Measurements from ENCODE around the gene OR6C76. TPM values are rescaled to one million over a fixed set of nuclear protein-coding genes. Genes with fewer than 3 reads are reported as not detected.

OR6C76 gene
- total RNA-seq (not detected in 2 replicates), polyA plus RNA-seq (not detected in 2 replicates)

DNA sequence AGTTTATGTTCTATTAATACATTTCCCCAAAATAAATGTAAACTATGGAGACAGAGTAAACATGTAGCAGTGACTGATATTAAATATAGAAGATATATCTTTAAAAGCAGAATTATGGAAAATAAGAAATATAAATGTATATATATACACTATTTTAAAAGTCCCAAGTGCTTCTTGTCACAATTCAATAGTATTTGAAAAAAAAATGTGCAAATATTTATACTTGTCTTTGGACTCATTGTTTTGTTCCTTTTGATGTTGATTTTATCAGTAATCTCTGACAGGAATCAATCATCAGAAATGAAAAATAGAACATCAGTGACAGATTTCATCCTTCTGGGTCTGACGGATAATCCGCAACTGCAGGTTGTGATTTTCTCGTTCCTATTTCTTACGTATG, at the start of gene OR6C76:
OR6C76 (plus strand) TSS at position 301 of the 400 bp plus-strand sequence; CDS start at position 301, 0 bp downstream.
- TF ChIP-seq, protein P1, sequence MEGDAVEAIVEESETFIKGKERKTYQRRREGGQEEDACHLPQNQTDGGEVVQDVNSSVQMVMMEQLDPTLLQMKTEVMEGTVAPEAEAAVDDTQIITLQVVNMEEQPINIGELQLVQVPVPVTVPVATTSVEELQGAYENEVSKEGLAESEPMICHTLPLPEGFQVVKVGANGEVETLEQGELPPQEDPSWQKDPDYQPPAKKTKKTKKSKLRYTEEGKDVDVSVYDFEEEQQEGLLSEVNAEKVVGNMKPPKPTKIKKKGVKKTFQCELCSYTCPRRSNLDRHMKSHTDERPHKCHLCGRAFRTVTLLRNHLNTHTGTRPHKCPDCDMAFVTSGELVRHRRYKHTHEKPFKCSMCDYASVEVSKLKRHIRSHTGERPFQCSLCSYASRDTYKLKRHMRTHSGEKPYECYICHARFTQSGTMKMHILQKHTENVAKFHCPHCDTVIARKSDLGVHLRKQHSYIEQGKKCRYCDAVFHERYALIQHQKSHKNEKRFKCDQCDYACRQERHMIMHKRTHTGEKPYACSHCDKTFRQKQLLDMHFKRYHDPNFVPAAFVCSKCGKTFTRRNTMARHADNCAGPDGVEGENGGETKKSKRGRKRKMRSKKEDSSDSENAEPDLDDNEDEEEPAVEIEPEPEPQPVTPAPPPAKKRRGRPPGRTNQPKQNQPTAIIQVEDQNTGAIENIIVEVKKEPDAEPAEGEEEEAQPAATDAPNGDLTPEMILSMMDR (IDR thresholded peaks at IDR 0.05; ENCODE audit: low read depth, low read length), result no peak
- Histone ChIP-seq H3K4me1 (ENCODE audit: low read depth) (no peaks in the 10 kb centered on the region), H3K36me3 (no peaks in the 10 kb centered on the region), H3K27me3 (no peaks in the 10 kb centered on the region), H3K27ac (no peak within 1 kb of the TSS), H3K9me3 (ENCODE audit: low read depth) (no peaks in the 10 kb centered on the region), H3K4me3 (no peak within 1 kb of the TSS)
- no peak for DNase-seq (ENCODE audit: low read depth in 1 of 2, low spot score in 1 of 2)

- H3K36me3 ChIP-seq, result no peaks in the 10 kb centered on the region
- H3K27ac ChIP-seq, result no peak overlapping the region
- no peak overlapping the region for H3K4me3 ChIP-seq
- no peaks in the 10 kb centered on the region for H3K9me3 ChIP-seq (ENCODE audit: low read depth)
- TF ChIP-seq, protein P1 (IDR thresholded peaks at IDR 0.05; ENCODE audit: low read depth, low read length), result no peak
- H3K4me1 ChIP-seq (ENCODE audit: low read depth), result no peaks in the 10 kb centered on the region
- no peak for DNase-seq (ENCODE audit: low read depth in 1 of 2, low spot score in 1 of 2)
- no peaks in the 10 kb centered on the region for H3K27me3 ChIP-seq
Observed at GRCh38 chr12:55385891-55386290, 40.2 kb upstream of the OR6C76 start.

- DNase-seq (ENCODE audit: low read depth in 1 of 2, low spot score in 1 of 2), result no peak
- Histone ChIP-seq H3K27me3 (no peaks in the 10 kb centered on the region), H3K36me3 (no peaks in the 10 kb centered on the region), H3K4me1 (ENCODE audit: low read depth) (no peaks in the 10 kb centered on the region), H3K27ac (no peak overlapping the region), H3K9me3 (ENCODE audit: low read depth) (no peaks in the 10 kb centered on the region), H3K4me3 (no peak overlapping the region)
- TF ChIP-seq, protein P1 (IDR thresholded peaks at IDR 0.05; ENCODE audit: low read depth, low read length), result no peak
Observed at GRCh38 chr12:55392032-55392795, 33.8 kb upstream of the OR6C76 start.

GRCh38 chr12:55396326-55396725, 29.7 kb upstream of the OR6C76 start:
- no peaks in the 10 kb centered on the region for H3K36me3 ChIP-seq
- no peak for DNase-seq (ENCODE audit: low read depth in 1 of 2, low spot score in 1 of 2)
- no peak overlapping the region for H3K27ac ChIP-seq
- no peaks in the 10 kb centered on the region for H3K4me1 ChIP-seq (ENCODE audit: low read depth)
- TF ChIP-seq, protein P1 (IDR thresholded peaks at IDR 0.05; ENCODE audit: low read depth, low read length), result no peak
- H3K27me3 ChIP-seq, result no peaks in the 10 kb centered on the region
- no peak overlapping the region for H3K4me3 ChIP-seq
- no peaks in the 10 kb centered on the region for H3K9me3 ChIP-seq (ENCODE audit: low read depth)

DNA sequence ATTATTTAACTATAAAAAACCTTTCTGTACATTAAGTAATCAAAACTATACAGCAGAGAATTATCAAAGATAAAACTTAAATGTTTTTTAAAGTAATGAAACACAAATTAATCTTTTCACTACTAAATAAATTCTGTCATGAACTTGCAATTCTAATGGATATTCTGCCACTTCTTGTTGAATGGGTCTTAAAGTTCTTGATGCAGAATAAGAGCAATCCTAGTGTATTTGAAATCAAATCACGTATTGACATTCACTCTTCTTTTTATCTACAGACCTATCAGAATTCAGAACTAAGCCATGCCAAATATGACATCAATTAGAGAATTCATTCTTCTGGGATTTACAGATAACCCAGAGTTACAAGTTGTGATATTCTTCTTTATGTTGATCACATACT, 25.8 kb upstream of the OR6C76 start, which contains the start of gene OR6C65:
OR6C65 (plus strand) TSS at position 301 of the 400 bp plus-strand sequence; CDS start at position 301, 0 bp downstream.
- no peaks in the 10 kb centered on the region for H3K36me3 ChIP-seq
- TF ChIP-seq, protein P1 (IDR thresholded peaks at IDR 0.05; ENCODE audit: low read depth, low read length), result no peak
- no peaks in the 10 kb centered on the region for H3K9me3 ChIP-seq (ENCODE audit: low read depth)
- H3K4me1 ChIP-seq (ENCODE audit: low read depth), result no peaks in the 10 kb centered on the region
- H3K27me3 ChIP-seq, result no peaks in the 10 kb centered on the region
- DNase-seq (ENCODE audit: low read depth in 1 of 2, low spot score in 1 of 2), result no peak
- no peak within 1 kb of the TSS for H3K27ac ChIP-seq
- no peak within 1 kb of the TSS for H3K4me3 ChIP-seq
